ENCODE measurements around the gene SH3BGRL.

DNA sequence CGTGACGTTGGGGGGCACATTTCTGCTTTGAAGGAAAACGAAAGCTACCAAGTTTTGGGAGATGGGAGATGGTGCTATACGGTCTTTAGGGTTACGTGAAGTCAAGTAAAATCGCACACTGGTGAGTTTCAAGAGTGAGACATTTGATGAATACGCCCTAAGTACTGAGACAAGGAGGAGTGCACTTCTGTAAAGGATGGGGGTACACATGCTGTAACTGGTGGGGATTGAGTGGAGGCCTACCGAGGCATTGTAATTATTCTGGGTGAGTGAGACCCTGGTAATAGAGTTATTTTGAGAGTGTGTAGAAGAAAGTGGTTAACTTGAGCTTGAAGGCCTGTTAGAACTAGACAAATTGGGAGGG lies 536 bp downstream of the SH3BGRL start:
- TF ChIP-seq TARDBP (IDR thresholded peaks at IDR 0.05; ENCODE audit: borderline replicate concordance): no peak
- no peak for TF ChIP-seq CHD1 (IDR thresholded peaks at IDR 0.05; ENCODE audit: low read depth, low read length)
- TF ChIP-seq, protein P1, sequence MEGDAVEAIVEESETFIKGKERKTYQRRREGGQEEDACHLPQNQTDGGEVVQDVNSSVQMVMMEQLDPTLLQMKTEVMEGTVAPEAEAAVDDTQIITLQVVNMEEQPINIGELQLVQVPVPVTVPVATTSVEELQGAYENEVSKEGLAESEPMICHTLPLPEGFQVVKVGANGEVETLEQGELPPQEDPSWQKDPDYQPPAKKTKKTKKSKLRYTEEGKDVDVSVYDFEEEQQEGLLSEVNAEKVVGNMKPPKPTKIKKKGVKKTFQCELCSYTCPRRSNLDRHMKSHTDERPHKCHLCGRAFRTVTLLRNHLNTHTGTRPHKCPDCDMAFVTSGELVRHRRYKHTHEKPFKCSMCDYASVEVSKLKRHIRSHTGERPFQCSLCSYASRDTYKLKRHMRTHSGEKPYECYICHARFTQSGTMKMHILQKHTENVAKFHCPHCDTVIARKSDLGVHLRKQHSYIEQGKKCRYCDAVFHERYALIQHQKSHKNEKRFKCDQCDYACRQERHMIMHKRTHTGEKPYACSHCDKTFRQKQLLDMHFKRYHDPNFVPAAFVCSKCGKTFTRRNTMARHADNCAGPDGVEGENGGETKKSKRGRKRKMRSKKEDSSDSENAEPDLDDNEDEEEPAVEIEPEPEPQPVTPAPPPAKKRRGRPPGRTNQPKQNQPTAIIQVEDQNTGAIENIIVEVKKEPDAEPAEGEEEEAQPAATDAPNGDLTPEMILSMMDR (IDR thresholded peaks at IDR 0.05 in 2 of 3, conservative IDR thresholded peaks at IDR 0.05 in 1 of 3; ENCODE audit: control insufficient read depth in 2 of 3, extremely low read depth in 1 of 3, insufficient read depth in 1 of 3, low read depth in 3 of 3, low read length in 3 of 3): no peak
- TF ChIP-seq JUND (IDR thresholded peaks at IDR 0.05; ENCODE audit: low read depth, low read length): no peak
- no peak for TF ChIP-seq SIX5 (IDR thresholded peaks at IDR 0.05; ENCODE audit: low read depth, low read length, severe bottlenecking)
- TF ChIP-seq, protein P2, sequence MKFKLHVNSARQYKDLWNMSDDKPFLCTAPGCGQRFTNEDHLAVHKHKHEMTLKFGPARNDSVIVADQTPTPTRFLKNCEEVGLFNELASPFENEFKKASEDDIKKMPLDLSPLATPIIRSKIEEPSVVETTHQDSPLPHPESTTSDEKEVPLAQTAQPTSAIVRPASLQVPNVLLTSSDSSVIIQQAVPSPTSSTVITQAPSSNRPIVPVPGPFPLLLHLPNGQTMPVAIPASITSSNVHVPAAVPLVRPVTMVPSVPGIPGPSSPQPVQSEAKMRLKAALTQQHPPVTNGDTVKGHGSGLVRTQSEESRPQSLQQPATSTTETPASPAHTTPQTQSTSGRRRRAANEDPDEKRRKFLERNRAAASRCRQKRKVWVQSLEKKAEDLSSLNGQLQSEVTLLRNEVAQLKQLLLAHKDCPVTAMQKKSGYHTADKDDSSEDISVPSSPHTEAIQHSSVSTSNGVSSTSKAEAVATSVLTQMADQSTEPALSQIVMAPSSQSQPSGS (IDR thresholded peaks at IDR 0.05; ENCODE audit: low read length): no peak
- TF ChIP-seq, protein P3, sequence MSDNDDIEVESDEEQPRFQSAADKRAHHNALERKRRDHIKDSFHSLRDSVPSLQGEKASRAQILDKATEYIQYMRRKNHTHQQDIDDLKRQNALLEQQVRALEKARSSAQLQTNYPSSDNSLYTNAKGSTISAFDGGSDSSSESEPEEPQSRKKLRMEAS (IDR thresholded peaks at IDR 0.05; ENCODE audit: low read depth, low read length): no peak
- TF ChIP-seq, protein P4, sequence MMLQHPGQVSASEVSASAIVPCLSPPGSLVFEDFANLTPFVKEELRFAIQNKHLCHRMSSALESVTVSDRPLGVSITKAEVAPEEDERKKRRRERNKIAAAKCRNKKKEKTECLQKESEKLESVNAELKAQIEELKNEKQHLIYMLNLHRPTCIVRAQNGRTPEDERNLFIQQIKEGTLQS (IDR thresholded peaks at IDR 0.05; ENCODE audit: borderline replicate concordance, extremely low read depth, low read depth, low read length): no peak
- no peak for TF ChIP-seq ZNF274 (IDR thresholded peaks at IDR 0.05; ENCODE audit: insufficient read depth, insufficient read length)
- no peak for TF ChIP-seq EP300 (IDR thresholded peaks at IDR 0.05; ENCODE audit: borderline replicate concordance in 1 of 2, control insufficient read depth in 1 of 2, low read depth in 2 of 2, low read length in 2 of 2)
- TF ChIP-seq FOXK2 (IDR thresholded peaks at IDR 0.05): no peak
- TF ChIP-seq MTA3 (IDR thresholded peaks at IDR 0.05; ENCODE audit: borderline replicate concordance, low read length): no peak
- no peak for TF ChIP-seq NFIC (IDR thresholded peaks at IDR 0.05; ENCODE audit: low read depth, low read length)
- no peak for TF ChIP-seq ZNF24 (IDR thresholded peaks at IDR 0.05)
